Cardiac atrium fibroblast (primary cell): Measurements from ENCODE around the gene IRAG1. TPM values are rescaled to one million over a fixed set of nuclear protein-coding genes. Genes with fewer than 3 reads are reported as not detected.

Experiments used
- total RNA-seq: library from RNA; depleted of rRNA; stranded (reverse); fragments of >200 nt; gene quantifications from 2 replicates; pipeline ENCODE4 v1.2.3, GENCODE V29; 2015

IRAG1 gene, protein sequence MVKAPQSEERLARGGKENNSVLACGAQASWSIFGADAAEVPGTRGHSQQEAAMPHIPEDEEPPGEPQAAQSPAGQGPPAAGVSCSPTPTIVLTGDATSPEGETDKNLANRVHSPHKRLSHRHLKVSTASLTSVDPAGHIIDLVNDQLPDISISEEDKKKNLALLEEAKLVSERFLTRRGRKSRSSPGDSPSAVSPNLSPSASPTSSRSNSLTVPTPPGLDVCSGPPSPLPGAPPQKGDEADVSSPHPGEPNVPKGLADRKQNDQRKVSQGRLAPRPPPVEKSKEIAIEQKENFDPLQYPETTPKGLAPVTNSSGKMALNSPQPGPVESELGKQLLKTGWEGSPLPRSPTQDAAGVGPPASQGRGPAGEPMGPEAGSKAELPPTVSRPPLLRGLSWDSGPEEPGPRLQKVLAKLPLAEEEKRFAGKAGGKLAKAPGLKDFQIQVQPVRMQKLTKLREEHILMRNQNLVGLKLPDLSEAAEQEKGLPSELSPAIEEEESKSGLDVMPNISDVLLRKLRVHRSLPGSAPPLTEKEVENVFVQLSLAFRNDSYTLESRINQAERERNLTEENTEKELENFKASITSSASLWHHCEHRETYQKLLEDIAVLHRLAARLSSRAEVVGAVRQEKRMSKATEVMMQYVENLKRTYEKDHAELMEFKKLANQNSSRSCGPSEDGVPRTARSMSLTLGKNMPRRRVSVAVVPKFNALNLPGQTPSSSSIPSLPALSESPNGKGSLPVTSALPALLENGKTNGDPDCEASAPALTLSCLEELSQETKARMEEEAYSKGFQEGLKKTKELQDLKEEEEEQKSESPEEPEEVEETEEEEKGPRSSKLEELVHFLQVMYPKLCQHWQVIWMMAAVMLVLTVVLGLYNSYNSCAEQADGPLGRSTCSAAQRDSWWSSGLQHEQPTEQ
- 3.1 and 4.0 TPM in 2 replicates for total RNA-seq

DNA sequence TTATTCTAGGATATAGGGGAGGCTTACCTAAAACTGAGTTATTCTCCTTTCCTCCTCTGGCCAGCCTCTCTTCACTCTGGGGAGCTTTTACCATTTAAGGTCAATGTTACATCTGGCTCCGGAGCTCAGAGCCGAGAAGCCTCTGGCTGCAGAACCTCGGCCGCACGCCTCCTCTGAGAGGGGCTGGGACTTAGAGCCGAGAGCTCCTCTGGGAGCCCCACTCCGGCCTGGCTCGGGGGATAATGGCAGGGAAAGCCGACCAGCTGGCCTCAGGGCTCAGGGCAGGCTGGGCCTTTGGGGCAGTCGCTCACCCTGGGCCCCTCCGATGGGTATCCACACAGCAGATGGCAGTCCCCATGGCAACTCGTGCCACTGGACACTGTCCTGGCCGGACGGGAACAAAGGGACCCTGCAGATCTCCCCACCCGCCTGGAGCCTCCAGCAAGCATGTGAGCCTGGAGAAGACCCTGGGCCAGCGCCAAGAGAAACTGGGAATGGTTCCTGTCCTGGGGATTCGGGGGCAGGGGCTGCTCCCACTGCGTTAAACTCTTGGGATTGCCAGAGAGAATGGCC lies at the start of gene IRAG1:
Gene IRAG1, minus strand, starts transcription at position 247 of the 573 bp plus-strand sequence. Its CDS starts 153 bp downstream, at position 94.

Other genes with a start within 250 kb of the IRAG1 start
- gene AMPD3, start 238.5 kb downstream of the IRAG1 start, total RNA-seq, result 3.2 and 4.5 TPM in 2 replicates
- gene RNF141, start 152.6 kb downstream of the IRAG1 start, total RNA-seq, result 19.1 and 24.8 TPM in 2 replicates
- 0.36 and 1.1 TPM in 2 replicates for gene LYVE1, start 125.1 kb downstream of the IRAG1 start, total RNA-seq
- gene CTR9, start 57.5 kb upstream of the IRAG1 start, total RNA-seq, result 12.3 and 23.0 TPM in 2 replicates
- 446 and 495 TPM in 2 replicates for gene EIF4G2, start 115.2 kb upstream of the IRAG1 start, total RNA-seq
- 11.8 and 19.7 TPM in 2 replicates for gene ZBED5, start 164.3 kb upstream of the IRAG1 start, total RNA-seq